Measurements from ENCODE around the gene MAN2A1.

The MAN2A1 gene

GRCh38 chr5:109908366-109908765, 218.6 kb downstream of the MAN2A1 start:
- DNase-seq (ENCODE audit: low read depth): no peak

GRCh38 chr5:109910874-109911273, 221.1 kb downstream of the MAN2A1 start:
- DNase-seq (ENCODE audit: low read depth): no peak

GRCh38 chr5:109911731-109912130, 222.0 kb downstream of the MAN2A1 start:
- DNase-seq (ENCODE audit: low read depth): no peak

DNA sequence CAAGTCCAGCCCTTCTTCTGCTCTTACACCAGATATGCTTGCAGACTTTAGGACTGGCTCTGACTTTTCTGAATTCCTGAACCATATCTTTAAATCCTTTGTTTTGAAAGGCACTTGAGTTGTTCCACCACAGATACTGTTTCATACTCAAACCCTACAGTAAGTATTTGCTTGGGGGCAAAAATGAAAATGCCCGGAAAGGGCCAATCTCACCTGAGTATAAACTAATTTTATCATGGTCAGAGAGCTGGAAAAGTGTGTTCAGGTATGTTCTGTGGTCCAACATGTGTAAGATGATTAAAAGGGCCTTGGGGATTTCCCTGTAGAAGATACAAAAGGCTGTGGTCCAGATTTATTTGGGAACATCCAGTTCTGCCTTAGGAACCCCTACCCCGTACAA, 225.2 kb downstream of the MAN2A1 start:
- no peak for DNase-seq (ENCODE audit: low read depth)

DNA sequence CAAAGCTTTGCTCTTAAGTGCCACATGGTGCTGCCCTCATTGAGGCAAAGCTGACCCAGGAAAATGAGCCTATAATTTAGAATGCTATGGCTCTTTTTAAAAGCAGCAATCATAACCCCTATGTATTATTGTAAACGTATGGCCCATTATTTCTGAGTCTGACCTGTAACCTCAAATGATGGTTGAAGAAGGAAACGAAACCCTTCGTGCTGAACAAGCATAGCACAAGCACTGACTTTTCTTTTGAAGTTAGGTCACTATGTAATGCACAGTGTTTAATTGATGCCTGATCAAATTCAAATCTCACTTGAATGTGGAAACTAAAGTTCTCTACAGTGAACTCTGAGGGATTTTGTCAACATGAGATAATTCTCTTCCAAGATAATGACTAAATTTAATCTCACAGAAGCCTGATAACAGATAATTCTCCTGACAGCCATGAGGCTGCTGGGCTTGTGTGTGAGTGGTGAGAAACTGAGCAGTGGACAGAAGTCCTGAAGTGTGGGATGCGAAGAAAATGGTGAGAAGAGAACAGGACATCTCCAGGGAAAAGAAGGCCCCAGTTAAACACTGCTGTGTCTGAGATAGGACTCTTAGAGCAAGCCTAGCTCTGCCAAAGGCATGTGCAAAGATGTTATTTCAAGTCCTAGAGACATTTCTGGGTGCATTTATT, 226.9 kb downstream of the MAN2A1 start:
- no peak for DNase-seq (ENCODE audit: low read depth)

All from activated T-helper 1 cell treated with Interleukin-2 at 50 U/mL for 16 hours (primary cell).